ENCODE results near the gene SLC18A2. TPM values are rescaled to one million over a fixed set of nuclear protein-coding genes. Genes with fewer than 3 reads are reported as not detected.

SLC18A2 gene
- total RNA-seq, 1 donor from 2014 or later = not detected

- DNase-seq (ENCODE audit: low read depth in 2 of 2) = no peak
These were observed 70.3 kb downstream of the SLC18A2 start for GRCh38 chr10:117311261-117311660.

- no peak for DNase-seq (ENCODE audit: low read depth in 2 of 2)
These were observed 71.5 kb downstream of the SLC18A2 start for GRCh38 chr10:117312430-117312829.

DNA sequence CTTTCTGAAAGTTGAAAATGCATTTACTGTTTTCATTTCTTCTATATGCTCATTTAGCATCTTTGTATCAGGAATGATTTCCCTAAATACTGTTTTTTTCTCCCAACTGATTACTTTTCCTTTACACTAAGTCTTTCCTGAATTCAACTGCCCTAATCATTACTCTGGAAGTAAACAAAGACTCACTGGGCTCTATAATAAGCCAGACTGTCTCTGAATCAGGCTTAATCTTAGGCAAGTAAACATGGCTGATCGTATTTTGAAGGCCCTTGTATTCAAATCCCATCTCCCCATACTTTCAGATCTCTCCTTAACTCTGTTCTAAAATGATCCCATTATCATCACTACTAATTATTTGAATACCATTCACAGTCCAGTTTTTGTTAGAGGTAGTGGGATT lies 72.7 kb downstream of the SLC18A2 start:
- DNase-seq (ENCODE audit: low read depth in 2 of 2) = no peak

DNA sequence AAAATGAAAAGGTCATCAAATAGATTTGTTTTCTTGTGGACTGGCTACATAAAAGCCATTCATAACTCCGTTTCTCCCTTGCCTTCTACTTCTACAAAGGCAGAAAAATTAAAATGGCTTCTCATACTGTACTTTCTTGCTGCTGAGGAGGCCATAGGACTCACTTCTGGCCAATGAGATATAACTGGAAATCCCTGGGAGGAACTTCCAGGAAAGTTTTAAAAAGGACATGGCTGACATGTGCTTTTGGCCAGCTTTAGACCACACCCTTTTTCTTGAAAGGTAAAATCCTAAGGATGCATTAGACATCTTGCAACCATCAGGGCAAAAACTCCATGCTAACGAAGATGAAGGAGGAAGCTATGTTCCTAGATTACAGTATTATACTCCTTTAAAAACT lies 75.8 kb downstream of the SLC18A2 start:
- no peak for DNase-seq (ENCODE audit: low read depth in 2 of 2)

DNA sequence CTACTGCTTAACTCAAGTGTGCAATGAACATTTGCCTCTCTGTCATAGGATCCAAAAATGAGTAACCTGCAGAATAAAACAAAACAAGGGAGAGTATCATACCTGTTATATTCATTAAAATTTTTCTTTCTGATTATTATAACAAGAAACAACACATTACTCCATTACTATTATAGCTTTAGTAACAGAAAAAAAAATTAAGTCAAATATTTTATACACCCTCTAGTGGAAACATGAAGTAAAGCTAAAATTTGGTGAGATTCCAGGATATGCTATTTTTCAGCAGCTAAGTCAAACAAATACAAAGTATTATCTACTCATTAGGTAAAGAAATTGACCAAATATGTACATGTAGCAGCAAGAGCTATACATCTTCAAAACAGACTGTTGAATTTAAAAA lies 78.0 kb downstream of the SLC18A2 start:
- peak in 1 of 2 donors; percentile 3 for DNase-seq (ENCODE audit: low read depth in 2 of 2)

DNA sequence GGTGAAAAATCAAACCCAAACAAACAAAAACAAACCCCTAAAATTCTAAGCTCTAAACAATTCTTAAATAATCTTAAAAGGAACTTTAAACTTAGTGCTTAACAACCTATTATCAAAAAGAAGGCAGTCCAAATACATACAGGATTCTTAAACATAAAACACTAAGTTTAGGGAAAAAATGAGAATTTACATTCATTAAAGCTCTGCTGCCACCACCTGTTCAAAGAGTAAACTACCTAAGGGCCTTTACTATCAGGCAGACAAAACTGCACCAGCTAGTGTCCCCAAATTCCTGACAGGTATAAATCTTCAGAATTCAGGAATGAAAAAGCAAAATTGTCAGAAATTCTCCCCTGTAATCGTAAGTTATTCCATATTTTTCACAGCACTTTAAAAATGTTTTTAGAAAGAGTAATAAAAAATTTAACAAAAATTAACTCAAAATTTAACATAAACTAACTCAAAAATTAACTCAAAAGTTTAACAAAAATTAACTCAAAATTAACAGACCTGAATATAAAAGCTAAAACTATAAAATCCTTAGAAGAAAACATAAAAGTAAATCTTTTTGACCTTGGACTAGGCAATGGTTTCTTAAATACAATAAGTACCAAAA lies 79.2 kb downstream of the SLC18A2 start:
- DNase-seq (ENCODE audit: low read depth in 2 of 2) = peak; percentile 7 to 40

- DNase-seq (ENCODE audit: low read depth in 2 of 2) = no peak
These were observed 81.3 kb downstream of the SLC18A2 start for GRCh38 chr10:117322260-117322659.

DNA sequence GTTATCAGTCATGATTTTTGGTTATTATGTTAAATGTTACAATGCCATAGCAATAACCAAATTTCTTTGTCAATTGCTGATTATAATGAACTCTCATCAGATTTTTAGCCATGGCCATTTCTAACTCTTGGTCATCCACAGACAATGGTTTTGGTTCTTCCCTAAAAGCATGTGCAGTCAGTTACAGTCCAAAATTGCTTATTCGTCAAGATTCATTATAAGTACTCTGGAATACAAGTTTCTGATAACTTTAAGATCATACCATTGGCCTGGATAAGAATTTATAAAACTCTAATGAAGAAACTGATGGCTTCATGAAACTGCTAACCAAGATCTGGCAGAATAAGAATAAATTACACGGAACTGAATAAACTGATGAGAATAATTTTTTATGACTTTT lies 83.5 kb downstream of the SLC18A2 start:
- DNase-seq (ENCODE audit: low read depth in 2 of 2) = no peak

- no peak for DNase-seq (ENCODE audit: low read depth in 2 of 2)
These were observed 86.3 kb downstream of the SLC18A2 start for GRCh38 chr10:117327262-117327661.

Other genes with a start within 250 kb of the SLC18A2 start
- gene SHTN1, start 235.9 kb upstream of the SLC18A2 start, total RNA-seq = 1.5 and 2.1 TPM in 2 replicates
- gene VAX1, start 102.8 kb upstream of the SLC18A2 start, total RNA-seq = not detected in 2 replicates
- gene KCNK18, start 43.6 kb upstream of the SLC18A2 start, total RNA-seq = not detected in 2 replicates
- 12.3 and 13.1 TPM in 2 replicates for gene PDZD8, start 134.3 kb downstream of the SLC18A2 start, total RNA-seq